ENCODE measurements around the gene SDR42E2. TPM values are rescaled to one million over a fixed set of nuclear protein-coding genes. Genes with fewer than 3 reads are reported as not detected.

The SDR42E2 gene
- total and polyA plus RNA-seq, 2 donors (not counting 3 experiments of a cell fraction or from before 2014, with no cell fraction given), result 0.03 to 0.13 TPM

DNA sequence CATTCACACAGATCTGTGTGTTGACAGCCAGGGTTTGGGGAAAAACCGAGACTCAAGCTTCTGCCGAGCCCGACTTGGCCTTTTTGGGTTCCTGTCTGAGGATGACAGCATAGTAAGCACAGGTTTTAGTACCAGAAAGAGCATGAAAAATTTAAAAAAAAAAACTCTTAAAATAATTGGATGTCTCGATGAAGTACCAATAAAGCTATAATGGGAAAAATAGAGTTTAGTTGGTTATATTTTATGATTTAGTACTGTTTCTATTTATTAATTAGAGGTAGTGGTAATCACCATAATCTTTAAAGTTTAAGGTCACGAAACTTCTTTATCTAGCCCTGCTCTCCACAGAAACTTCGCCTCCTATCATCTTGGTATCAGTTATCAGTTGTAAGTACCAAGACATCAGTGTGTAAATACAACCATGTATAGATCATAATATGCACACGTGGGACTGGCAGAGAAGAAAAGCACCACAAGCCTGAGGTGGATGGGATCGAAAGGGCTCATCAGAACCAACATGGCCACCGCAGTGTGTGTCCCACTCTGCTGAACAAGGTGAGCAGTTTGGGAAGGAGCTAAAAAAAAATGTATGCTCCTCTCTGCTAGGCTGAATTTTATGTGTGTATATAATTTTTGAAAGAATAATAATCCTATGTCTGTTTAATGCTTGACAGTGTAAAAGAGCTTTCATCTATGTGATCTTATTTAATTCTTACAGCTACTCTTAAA lies 29.4 kb downstream of the SDR42E2 start:
- no peak for DNase-seq (ENCODE audit: low read depth, low spot score)
- no peak for FAIRE-seq

More for the DNA sequence above, 29.4 kb downstream of the SDR42E2 start:
- Histone ChIP-seq H3K9me1 (replicated peaks; ENCODE audit: control insufficient read depth, extremely low read depth, insufficient read depth, low read length) (no peaks in the 10 kb centered on the region), H2AFZ (ENCODE audit: low read depth, low read length) (no peak overlapping the region), H3K9me3 (replicated peaks; ENCODE audit: control insufficient read depth, insufficient read depth, low read length) (no peaks in the 10 kb centered on the region), H3K4me2 (ENCODE audit: insufficient read depth, low read length) (peak overlapping the region; percentile 96), H3K27me3 (ENCODE audit: control insufficient read depth in 2 of 2, insufficient read depth in 2 of 2, low read length in 2 of 2) (no peaks in the 10 kb centered on the region), H3K9ac (replicated peaks; ENCODE audit: extremely low read depth, insufficient read depth, low read length) (peak overlapping the region; percentile 96), H3K4me3 (replicated peaks in 1 of 3; ENCODE audit: insufficient read depth in 1 of 3, low read depth in 1 of 3, low read length in 3 of 3) (peak overlapping the region; percentile 21 to 80 (median 47)), H3K36me3 (ENCODE audit: control insufficient read depth in 2 of 2, extremely low read depth in 1 of 2, insufficient read depth in 2 of 2, low read length in 2 of 2) (no peaks in the 10 kb centered on the region), H3K27ac (ENCODE audit: insufficient read depth, low read depth, low read length) (peak overlapping the region; percentile 99), H4K20me1 (replicated peaks; ENCODE audit: control insufficient read depth, extremely low read depth, insufficient read depth, low read length) (no peaks in the 10 kb centered on the region), H3K4me1 (ENCODE audit: control insufficient read depth, extremely low read depth, insufficient read depth, low read length) (peaks cover 45% of the 10 kb centered on the region), H3K79me2 (ENCODE audit: control insufficient read depth, insufficient read depth, low read length) (no peaks in the 10 kb centered on the region)
- dilution Hi-C loops (cut with MboI; ENCODE audit: extremely low pct_ligation_motif_present, low sequenced_read_pairs), result no loop called here
- ChIA-PET POLR2A (interaction anchor here (0.6 to 1.3 kb wide), 5 partner anchors 14 to 366 kb away, joined by 3 to 8 read pairs (median 3); partner anchors contain the start of gene EEF2K), CTCF (interaction anchor here (0.8 to 3.0 kb wide), 8 partner anchors 14 to 241 kb away, joined by 3 to 16 read pairs (median 4); partner anchors contain the start of genes EEF2K and POLR3E)
- intact Hi-C loops (cut with micrococcal nuclease), result loop anchor here (1.0 to 5.0 kb wide), 3 partner anchors 165 to 1289 kb away; partner anchors contain the start of genes DCUN1D3 and LYRM1
- BruUV-seq (replicated peaks), result TSS peak; percentile 86
- no peak for TF ChIP-seq JUN (IDR thresholded peaks at IDR 0.05; ENCODE audit: borderline replicate concordance, insufficient read depth, insufficient read length, low read depth)
- no peak for TF ChIP-seq EZH2 (IDR thresholded peaks at IDR 0.05; ENCODE audit: borderline replicate concordance, low read depth, low read length, severe bottlenecking)
- TF ChIP-seq, protein P1, sequence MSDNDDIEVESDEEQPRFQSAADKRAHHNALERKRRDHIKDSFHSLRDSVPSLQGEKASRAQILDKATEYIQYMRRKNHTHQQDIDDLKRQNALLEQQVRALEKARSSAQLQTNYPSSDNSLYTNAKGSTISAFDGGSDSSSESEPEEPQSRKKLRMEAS (IDR thresholded peaks at IDR 0.05; ENCODE audit: insufficient read depth, insufficient read length), result no peak
- no peak for TF ChIP-seq MYC (IDR thresholded peaks at IDR 0.05; ENCODE audit: low read depth, low read length)
- TF ChIP-seq FOS (IDR thresholded peaks at IDR 0.05; ENCODE audit: borderline replicate concordance, insufficient read depth, low read length), result no peak
- TF ChIP-seq POLR2A (IDR thresholded peaks at IDR 0.05; ENCODE audit: low read depth, low read length), result no peak
- no peak for TF ChIP-seq POLR2AphosphoS5 (IDR thresholded peaks at IDR 0.05; ENCODE audit: insufficient read depth, low read depth, low read length)
